GM19463 (cell line): ENCODE results near the gene EGR2.
A peak's percentile ranks its signal among the peaks of the same experiment; 100 is the strongest.

Experiments
- ATAC-seq: cut with Tn5 transposase; IDR thresholded peaks from one replicate; pipeline ENCODE4 v1.9.1; 2021; ENCODE audit warnings: mild to moderate bottlenecking, moderate library complexity; ENCODE audit not compliant: unreplicated experiment

EGR2 gene

GRCh38 chr10:62818426-62819011 lies 2.4 kb upstream of the EGR2 start:
- no peak for ATAC-seq

- peak; percentile 31 for ATAC-seq
Observed at GRCh38 chr10:62817766-62818425, 1.7 kb upstream of the EGR2 start.

- peak; percentile 0 for ATAC-seq
Observed at GRCh38 chr10:62817121-62817765, 1.1 kb upstream of the EGR2 start.

GRCh38 chr10:62816076-62816330 lies 163 bp downstream of the EGR2 start:
- no peak for ATAC-seq

GRCh38 chr10:62815381-62816075 lies 638 bp downstream of the EGR2 start:
- ATAC-seq: no peak

- ATAC-seq: no peak
Observed at GRCh38 chr10:62814756-62815380, 1.3 kb downstream of the EGR2 start.

GRCh38 chr10:62813981-62814380 lies 2.2 kb downstream of the EGR2 start:
- no peak for ATAC-seq

- no peak for ATAC-seq
Observed at GRCh38 chr10:62813453-62813852, 2.7 kb downstream of the EGR2 start.

- ATAC-seq: no peak
Observed at GRCh38 chr10:62812672-62813439, 3.3 kb downstream of the EGR2 start.

- peak; percentile 37 for ATAC-seq
Observed at GRCh38 chr10:62811159-62811875, 4.8 kb downstream of the EGR2 start.

GRCh38 chr10:62810156-62810902 lies 5.8 kb downstream of the EGR2 start:
- no peak for ATAC-seq

GRCh38 chr10:62806251-62806650 lies 9.9 kb downstream of the EGR2 start:
- ATAC-seq: no peak

- peak; percentile 5 for ATAC-seq
Observed at GRCh38 chr10:62805231-62806099, 10.7 kb downstream of the EGR2 start.

GRCh38 chr10:62804356-62805230 lies 11.6 kb downstream of the EGR2 start, which contains the start of gene ADO:
Gene ADO, plus strand, starts transcription at chr10:62804720. Its CDS starts 340 bp downstream, at chr10:62805060.
- ATAC-seq: peak; percentile 85

GRCh38 chr10:62803724-62804355 lies 12.3 kb downstream of the EGR2 start:
- peak; percentile 0 for ATAC-seq

- no peak for ATAC-seq
Observed at GRCh38 chr10:62801871-62802270, 14.3 kb downstream of the EGR2 start.

GRCh38 chr10:62796896-62797295 lies 19.3 kb downstream of the EGR2 start:
- ATAC-seq: no peak
